Mucosa of descending colon (tissue), 3 donors: ENCODE results near the gene LHFPL4. TPM values are rescaled to one million over a fixed set of nuclear protein-coding genes. Genes with fewer than 3 reads are reported as not detected.

Source experiments
- ATAC-seq: fragments of 200-7000 bp; cut with Tn5 transposase; one replicate; pipeline ENCODE4 v1.9.1; 2020; ENCODE audit warnings: mild to moderate bottlenecking, moderate library complexity
- DNase-seq, 3 donors: peaks; one replicate each; pipeline ENCODE4 v3.0.0-alpha.2; 2020
- H3K36me3 ChIP-seq: fragments of 200-600 bp; one replicate; pipeline ENCODE4 v1.8.0; 2021; ENCODE audit warnings: low read depth, mild to moderate bottlenecking
- H3K4me1 ChIP-seq: fragments of 200-600 bp; one replicate; pipeline ENCODE4 v1.8.0; 2021; ENCODE audit warnings: low read depth, mild to moderate bottlenecking
- H3K4me3 ChIP-seq: fragments of 200-600 bp; one replicate; pipeline ENCODE4 v1.8.0; 2021; ENCODE audit warnings: mild to moderate bottlenecking
- H3K9me3 ChIP-seq: fragments of 200-600 bp; one replicate; pipeline ENCODE4 v1.8.0; 2021; ENCODE audit warnings: mild to moderate bottlenecking
- intact Hi-C, 2 donors: fragments of 100-400 bp; cut with DNase I in 1 of 2; cut with micrococcal nuclease in 1 of 2; formaldehyde crosslinking; loops; one replicate each; pipeline versions ENCODE4 v1.11.0 to v1.11.1; 2022; cut with DNase I, micrococcal nuclease
- total RNA-seq, 3 donors: library from RNA; stranded (reverse); fragmentation: NEBNext Ultra II Directional in 2 of 3; extraction: Animal tissue kit (Norgen Biotek cat#: 25700) in 2 of 3; gene quantifications; one replicate each; pipeline versions ENCODE4 v1.2.1 to v1.2.4, GENCODE V29; 2021 to 2023
- TF ChIP-seq, protein P1 (sequence below): fragments of 200-600 bp; IDR thresholded peaks from one replicate; pipeline ENCODE4 v1.8.0; 2022; ENCODE audit warnings: antibody characterized with exemption, mild to moderate bottlenecking
- donor health status: DM: no; HTN: no; CAD: no; lungs with moderate emphysema.
- donor health status: DM: no; HTN: no; CAD: no.
- donor health status: DM: no; HTN: yes; CAD: no.

The LHFPL4 gene
- total RNA-seq, 3 donors from 2014 or later: 0.14 to 1.6 (median 0.70) TPM

- intact Hi-C loops: no loop called here
- DNase-seq: no peak
- H3K4me3 ChIP-seq: no peak overlapping the region
- H3K4me1 ChIP-seq: no peaks in the 10 kb centered on the region
- TF ChIP-seq, protein P1, sequence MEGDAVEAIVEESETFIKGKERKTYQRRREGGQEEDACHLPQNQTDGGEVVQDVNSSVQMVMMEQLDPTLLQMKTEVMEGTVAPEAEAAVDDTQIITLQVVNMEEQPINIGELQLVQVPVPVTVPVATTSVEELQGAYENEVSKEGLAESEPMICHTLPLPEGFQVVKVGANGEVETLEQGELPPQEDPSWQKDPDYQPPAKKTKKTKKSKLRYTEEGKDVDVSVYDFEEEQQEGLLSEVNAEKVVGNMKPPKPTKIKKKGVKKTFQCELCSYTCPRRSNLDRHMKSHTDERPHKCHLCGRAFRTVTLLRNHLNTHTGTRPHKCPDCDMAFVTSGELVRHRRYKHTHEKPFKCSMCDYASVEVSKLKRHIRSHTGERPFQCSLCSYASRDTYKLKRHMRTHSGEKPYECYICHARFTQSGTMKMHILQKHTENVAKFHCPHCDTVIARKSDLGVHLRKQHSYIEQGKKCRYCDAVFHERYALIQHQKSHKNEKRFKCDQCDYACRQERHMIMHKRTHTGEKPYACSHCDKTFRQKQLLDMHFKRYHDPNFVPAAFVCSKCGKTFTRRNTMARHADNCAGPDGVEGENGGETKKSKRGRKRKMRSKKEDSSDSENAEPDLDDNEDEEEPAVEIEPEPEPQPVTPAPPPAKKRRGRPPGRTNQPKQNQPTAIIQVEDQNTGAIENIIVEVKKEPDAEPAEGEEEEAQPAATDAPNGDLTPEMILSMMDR: no peak
- H3K36me3 ChIP-seq: peaks cover 12% of the 10 kb centered on the region
- H3K9me3 ChIP-seq: no peaks in the 10 kb centered on the region
- ATAC-seq: no peak
Measured at GRCh38 chr3:9467451-9467850, 86.2 kb downstream of the LHFPL4 start.

DNA sequence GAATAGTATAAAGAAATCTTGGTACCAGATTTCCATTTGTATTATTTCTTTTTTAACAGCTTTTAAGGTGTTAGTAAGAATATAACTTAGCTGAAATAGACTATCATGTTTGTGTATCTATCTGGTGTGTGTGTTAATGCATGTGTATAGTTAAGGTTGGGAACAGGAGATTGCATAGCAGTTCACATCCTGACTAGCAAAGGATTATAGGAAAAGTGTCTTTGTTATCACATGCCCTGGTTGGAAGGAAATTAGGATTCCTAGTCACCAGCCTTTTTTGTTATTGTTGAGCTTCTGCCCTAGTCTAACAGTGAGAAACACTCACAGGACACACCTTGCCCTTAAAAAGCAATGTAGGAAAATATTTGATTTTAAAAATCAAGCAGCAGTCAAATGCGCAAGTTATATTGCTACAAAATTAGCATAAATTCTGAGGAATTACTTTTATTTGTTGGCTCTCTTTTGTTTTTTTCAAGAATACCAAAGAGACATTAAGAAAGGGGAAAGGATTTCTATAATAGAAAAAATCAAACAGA is 98.0 kb downstream of the LHFPL4 start:
- Histone ChIP-seq H3K36me3 (no peaks in the 10 kb centered on the region), H3K9me3 (no peaks in the 10 kb centered on the region), H3K4me3 (no peak overlapping the region), H3K4me1 (no peaks in the 10 kb centered on the region)
- TF ChIP-seq, protein P1: no peak
- DNase-seq (no peak), ATAC-seq (no peak)
- intact Hi-C loops: no loop called here

GRCh38 chr3:9452417-9452816 is 101.2 kb downstream of the LHFPL4 start:
- DNase-seq: no peak
- TF ChIP-seq, protein P1: no peak
- H3K4me3 ChIP-seq: no peak overlapping the region
- H3K9me3 ChIP-seq: no peaks in the 10 kb centered on the region
- H3K4me1 ChIP-seq: no peaks in the 10 kb centered on the region
- H3K36me3 ChIP-seq: peaks cover 12% of the 10 kb centered on the region
- intact Hi-C loops: no loop called here
- peak; percentile 36 for ATAC-seq

DNA sequence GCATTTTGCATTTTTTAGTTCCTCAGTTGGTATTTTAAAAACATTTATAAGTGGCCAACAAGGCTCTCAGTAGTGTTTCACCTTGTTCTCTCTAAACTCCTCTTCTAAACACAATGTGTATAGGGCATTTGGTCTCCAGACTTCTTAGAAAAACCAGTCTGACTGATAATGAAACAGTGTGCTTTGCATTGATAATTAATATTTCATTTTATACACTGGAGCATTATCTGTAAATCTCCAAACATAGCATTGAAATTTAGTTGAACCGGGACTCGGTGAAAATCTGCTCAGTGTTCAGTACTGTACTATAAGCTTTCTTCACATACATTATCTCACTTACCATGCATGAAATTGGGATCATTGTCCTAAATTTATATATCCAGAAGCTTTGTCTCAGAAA is 102.6 kb downstream of the LHFPL4 start:
- H3K36me3 ChIP-seq: peaks cover 21% of the 10 kb centered on the region
- TF ChIP-seq, protein P1: no peak

DNA sequence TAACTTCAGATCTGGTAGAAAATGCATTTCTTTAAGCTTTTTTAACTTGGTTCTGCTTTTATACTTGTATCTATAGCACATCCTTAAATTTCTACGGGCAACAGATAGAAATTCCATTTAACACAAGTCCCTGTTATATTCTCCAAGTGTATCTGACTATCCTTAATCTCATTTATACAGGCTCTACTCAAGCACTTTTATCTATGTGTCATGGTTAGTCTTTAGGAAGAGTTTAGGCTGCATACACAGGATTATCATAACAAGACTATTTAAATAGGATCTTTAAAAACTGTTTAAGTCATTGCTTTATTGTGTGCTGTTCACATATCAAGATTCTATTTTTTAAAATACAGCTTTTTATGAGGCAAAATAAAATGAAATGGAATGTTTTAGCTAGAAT is 103.5 kb downstream of the LHFPL4 start:
- Histone ChIP-seq H3K9me3 (no peaks in the 10 kb centered on the region), H3K4me3 (no peak overlapping the region), H3K36me3 (peaks cover 28% of the 10 kb centered on the region), H3K4me1 (no peaks in the 10 kb centered on the region)
- intact Hi-C loops: no loop called here
- ATAC-seq (no peak), DNase-seq (no peak)
- TF ChIP-seq, protein P1: no peak

More for the DNA sequence above, 102.6 kb downstream of the LHFPL4 start:
- DNase-seq: no peak
- H3K4me1 ChIP-seq: no peaks in the 10 kb centered on the region
- no peak overlapping the region for H3K4me3 ChIP-seq
- intact Hi-C loops: no loop called here
- no peaks in the 10 kb centered on the region for H3K9me3 ChIP-seq
- ATAC-seq: no peak

- TF ChIP-seq, protein P1: no peak
- H3K4me1 ChIP-seq: no peaks in the 10 kb centered on the region
- ATAC-seq (no peak), DNase-seq (no peak)
- H3K9me3 ChIP-seq: no peaks in the 10 kb centered on the region
- H3K4me3 ChIP-seq: no peak overlapping the region
- intact Hi-C loops: no loop called here
- H3K36me3 ChIP-seq: peaks cover 30% of the 10 kb centered on the region
Measured at GRCh38 chr3:9448643-9449042, 105.0 kb downstream of the LHFPL4 start.
